ENCODE data around the gene BCAN.
A peak's percentile ranks its signal among the peaks of the same experiment; 100 is the strongest.

The BCAN gene

GRCh38 chr1:156662800-156663055, 20.8 kb downstream of the BCAN start:
- peaks cover 3 to 73% (median 64%) of the 10 kb centered on the region in 4 experiments for H3K4me1 ChIP-seq (ENCODE audit: control extremely low read depth in 1 of 4, control insufficient read depth in 4 of 4, insufficient read depth in 4 of 4, low read length in 3 of 4)
- CTCF ChIA-PET: interaction anchor here (5.8 to 16.8 kb wide), 3 partner anchors 18 to 64 kb away, joined by 42 to 351 read pairs (median 268); partner anchors contain the start of genes HAPLN2, ISG20L2, METTL25B and NES

GRCh38 chr1:156663178-156663577, 21.3 kb downstream of the BCAN start:
- Histone ChIP-seq H3K27ac (ENCODE audit: insufficient read depth in 1 of 2, low read depth in 1 of 2, low read length in 2 of 2, poor library complexity in 1 of 2, severe bottlenecking in 2 of 2) (peak overlapping the region in 1 of 2 experiments; percentile 81), H3K27me3 (replicated peaks in 2 of 5; ENCODE audit: control insufficient read depth in 4 of 5, insufficient read depth in 5 of 5, low read length in 4 of 5) (peaks cover 0 to 3% (median 0%) of the 10 kb centered on the region in 5 experiments), H3K4me3 (ENCODE audit: control insufficient read depth in 1 of 7, extremely low read depth in 1 of 7, insufficient read depth in 4 of 7, low read depth in 2 of 7, low read length in 6 of 7) (no peak overlapping the region), H3K4me1 (ENCODE audit: control extremely low read depth in 1 of 4, control insufficient read depth in 4 of 4, insufficient read depth in 4 of 4, low read length in 3 of 4) (peaks cover 3 to 68% (median 59%) of the 10 kb centered on the region in 4 experiments), H3K36me3 (ENCODE audit: control insufficient read depth in 4 of 4, insufficient read depth in 4 of 4, low read length in 3 of 4) (no peaks in the 10 kb centered on the region), H3K9me3 (ENCODE audit: control extremely low read depth in 1 of 5, control insufficient read depth in 4 of 5, insufficient read depth in 2 of 5, low read depth in 1 of 5, low read length in 4 of 5) (no peaks in the 10 kb centered on the region)
- ChIA-PET CTCF (interaction anchor here (5.8 to 16.8 kb wide), 3 partner anchors 17 to 63 kb away, joined by 42 to 351 read pairs (median 268); partner anchors contain the start of genes HAPLN2, ISG20L2, METTL25B and NES), POLR2A (no interaction called here)
- WGBS (ENCODE audit: insufficient coverage): 80% methylated on average over 1 of the region's 5 CpGs
- DNase-seq: no peak

More at GRCh38 chr1:156662800-156663055, 20.8 kb downstream of the BCAN start:
- H3K9me3 ChIP-seq (ENCODE audit: control extremely low read depth in 1 of 5, control insufficient read depth in 4 of 5, insufficient read depth in 2 of 5, low read depth in 1 of 5, low read length in 4 of 5): no peaks in the 10 kb centered on the region
- no peak for DNase-seq
- H3K27me3 ChIP-seq (replicated peaks in 2 of 5; ENCODE audit: control insufficient read depth in 4 of 5, insufficient read depth in 5 of 5, low read length in 4 of 5): peaks cover 0 to 4% (median 0%) of the 10 kb centered on the region in 5 experiments
- H3K4me3 ChIP-seq (ENCODE audit: control insufficient read depth in 1 of 7, extremely low read depth in 1 of 7, insufficient read depth in 4 of 7, low read depth in 2 of 7, low read length in 6 of 7): no peak overlapping the region
- POLR2A ChIA-PET: no interaction called here
- H3K27ac ChIP-seq (ENCODE audit: insufficient read depth in 1 of 2, low read depth in 1 of 2, low read length in 2 of 2, poor library complexity in 1 of 2, severe bottlenecking in 2 of 2): peak overlapping the region in 1 of 2 experiments; percentile 81
- no peaks in the 10 kb centered on the region for H3K36me3 ChIP-seq (ENCODE audit: control insufficient read depth in 4 of 4, insufficient read depth in 4 of 4, low read length in 3 of 4)
- WGBS (ENCODE audit: insufficient coverage): 100% methylated on average over 5 of the region's 5 CpGs

- 82% methylated on average over 4 of the region's 5 CpGs for WGBS (ENCODE audit: insufficient coverage)
- no peaks in the 10 kb centered on the region for H3K9me3 ChIP-seq (ENCODE audit: control extremely low read depth in 1 of 5, control insufficient read depth in 4 of 5, insufficient read depth in 2 of 5, low read depth in 1 of 5, low read length in 4 of 5)
- no peaks in the 10 kb centered on the region for H3K36me3 ChIP-seq (ENCODE audit: control insufficient read depth in 4 of 4, insufficient read depth in 4 of 4, low read length in 3 of 4)
- DNase-seq: no peak
- ChIA-PET POLR2A (interaction anchor here (0.6 kb wide), 1 partner anchor 25 kb away, joined by 3 read pairs; no protein-coding TSS in a partner anchor), CTCF (interaction anchor here (0.7 to 16.8 kb wide), 8 partner anchors 16 to 75 kb away, joined by 3 to 351 read pairs (median 3); partner anchors contain the start of gene NES)
- no peak overlapping the region for H3K27ac ChIP-seq (ENCODE audit: insufficient read depth in 1 of 2, low read depth in 1 of 2, low read length in 2 of 2, poor library complexity in 1 of 2, severe bottlenecking in 2 of 2)
- H3K4me3 ChIP-seq (ENCODE audit: control insufficient read depth in 1 of 7, extremely low read depth in 1 of 7, insufficient read depth in 4 of 7, low read depth in 2 of 7, low read length in 6 of 7): no peak overlapping the region
- H3K27me3 ChIP-seq (replicated peaks in 2 of 5; ENCODE audit: control insufficient read depth in 4 of 5, insufficient read depth in 5 of 5, low read length in 4 of 5): peaks cover 0 to 3% (median 0%) of the 10 kb centered on the region in 5 experiments
- peaks cover 3 to 62% (median 53%) of the 10 kb centered on the region in 4 experiments for H3K4me1 ChIP-seq (ENCODE audit: control extremely low read depth in 1 of 4, control insufficient read depth in 4 of 4, insufficient read depth in 4 of 4, low read length in 3 of 4)
These were observed 22.3 kb downstream of the BCAN start for GRCh38 chr1:156664046-156664766.

GRCh38 chr1:156664767-156665411, 23.0 kb downstream of the BCAN start:
- Histone ChIP-seq H3K36me3 (ENCODE audit: control insufficient read depth in 4 of 4, insufficient read depth in 4 of 4, low read length in 3 of 4) (no peaks in the 10 kb centered on the region), H3K27me3 (replicated peaks in 2 of 5; ENCODE audit: control insufficient read depth in 4 of 5, insufficient read depth in 5 of 5, low read length in 4 of 5) (peaks cover 0 to 3% (median 0%) of the 10 kb centered on the region in 5 experiments), H3K27ac (ENCODE audit: insufficient read depth in 1 of 2, low read depth in 1 of 2, low read length in 2 of 2, poor library complexity in 1 of 2, severe bottlenecking in 2 of 2) (no peak overlapping the region), H3K4me3 (ENCODE audit: control insufficient read depth in 1 of 7, extremely low read depth in 1 of 7, insufficient read depth in 4 of 7, low read depth in 2 of 7, low read length in 6 of 7) (no peak overlapping the region), H3K9me3 (ENCODE audit: control extremely low read depth in 1 of 5, control insufficient read depth in 4 of 5, insufficient read depth in 2 of 5, low read depth in 1 of 5, low read length in 4 of 5) (no peaks in the 10 kb centered on the region), H3K4me1 (ENCODE audit: control extremely low read depth in 1 of 4, control insufficient read depth in 4 of 4, insufficient read depth in 4 of 4, low read length in 3 of 4) (peaks cover 3 to 55% (median 47%) of the 10 kb centered on the region in 4 experiments)
- peak in 2 of 3 donors; percentile 47 to 58 for DNase-seq
- 36% methylated on average over 11 of the region's 16 CpGs for WGBS (ENCODE audit: insufficient coverage)
- CTCF ChIA-PET: interaction anchor here (0.7 to 16.8 kb wide), 7 partner anchors 15 to 76 kb away, joined by 3 to 351 read pairs (median 3); partner anchors contain the start of gene NES
- POLR2A ChIA-PET: interaction anchor here (0.6 kb wide), 1 partner anchor 24 kb away, joined by 3 read pairs; no protein-coding TSS in a partner anchor

- 90% methylated on average over 2 of the region's 3 CpGs for whole genome bisulfite sequencing (ENCODE audit: insufficient coverage)
- H3K27me3 ChIP-seq (replicated peaks in 2 of 5; ENCODE audit: control insufficient read depth in 4 of 5, insufficient read depth in 5 of 5, low read length in 4 of 5): peaks cover 0 to 3% (median 0%) of the 10 kb centered on the region in 5 experiments
- ChIA-PET CTCF (interaction anchor here (0.9 to 16.8 kb wide), 6 partner anchors 15 to 41 kb away, joined by 3 to 351 read pairs (median 3); partner anchors contain the start of gene NES), POLR2A (no interaction called here)
- H3K36me3 ChIP-seq (ENCODE audit: control insufficient read depth in 4 of 4, insufficient read depth in 4 of 4, low read length in 3 of 4): no peaks in the 10 kb centered on the region
- no peak for DNase-seq
- H3K27ac ChIP-seq (ENCODE audit: insufficient read depth in 1 of 2, low read depth in 1 of 2, low read length in 2 of 2, poor library complexity in 1 of 2, severe bottlenecking in 2 of 2): no peak overlapping the region
- H3K4me3 ChIP-seq (ENCODE audit: control insufficient read depth in 1 of 7, extremely low read depth in 1 of 7, insufficient read depth in 4 of 7, low read depth in 2 of 7, low read length in 6 of 7): no peak overlapping the region
- H3K9me3 ChIP-seq (ENCODE audit: control extremely low read depth in 1 of 5, control insufficient read depth in 4 of 5, insufficient read depth in 2 of 5, low read depth in 1 of 5, low read length in 4 of 5): no peaks in the 10 kb centered on the region
- H3K4me1 ChIP-seq (ENCODE audit: control extremely low read depth in 1 of 4, control insufficient read depth in 4 of 4, insufficient read depth in 4 of 4, low read length in 3 of 4): peaks cover 3 to 50% (median 41%) of the 10 kb centered on the region in 4 experiments
These were observed 23.6 kb downstream of the BCAN start for GRCh38 chr1:156665539-156665938.

GRCh38 chr1:156666862-156667609, 25.1 kb downstream of the BCAN start:
- H3K27me3 ChIP-seq (replicated peaks in 2 of 5; ENCODE audit: control insufficient read depth in 4 of 5, insufficient read depth in 5 of 5, low read length in 4 of 5): peaks cover 0 to 11% (median 0%) of the 10 kb centered on the region in 5 experiments
- WGBS (ENCODE audit: insufficient coverage): 94% methylated on average over 5 of the region's 9 CpGs
- ChIA-PET POLR2A (interaction anchor here (0.7 kb wide), 1 partner anchor 201 kb away, joined by 3 read pairs; no protein-coding TSS in a partner anchor), CTCF (interaction anchor here (16.8 kb wide), 1 partner anchor 13 kb away, joined by 351 read pairs; the partner anchor contains the start of gene NES)
- no peak overlapping the region for H3K4me3 ChIP-seq (ENCODE audit: control insufficient read depth in 1 of 7, extremely low read depth in 1 of 7, insufficient read depth in 4 of 7, low read depth in 2 of 7, low read length in 6 of 7)
- no peak overlapping the region for H3K27ac ChIP-seq (ENCODE audit: insufficient read depth in 1 of 2, low read depth in 1 of 2, low read length in 2 of 2, poor library complexity in 1 of 2, severe bottlenecking in 2 of 2)
- no peak for DNase-seq
- H3K36me3 ChIP-seq (ENCODE audit: control insufficient read depth in 4 of 4, insufficient read depth in 4 of 4, low read length in 3 of 4): no peaks in the 10 kb centered on the region
- H3K9me3 ChIP-seq (ENCODE audit: control extremely low read depth in 1 of 5, control insufficient read depth in 4 of 5, insufficient read depth in 2 of 5, low read depth in 1 of 5, low read length in 4 of 5): no peaks in the 10 kb centered on the region
- H3K4me1 ChIP-seq (ENCODE audit: control extremely low read depth in 1 of 4, control insufficient read depth in 4 of 4, insufficient read depth in 4 of 4, low read length in 3 of 4): peaks cover 3 to 35% (median 26%) of the 10 kb centered on the region in 4 experiments
